ENCODE data around the gene GFY.

The GFY gene

DNA sequence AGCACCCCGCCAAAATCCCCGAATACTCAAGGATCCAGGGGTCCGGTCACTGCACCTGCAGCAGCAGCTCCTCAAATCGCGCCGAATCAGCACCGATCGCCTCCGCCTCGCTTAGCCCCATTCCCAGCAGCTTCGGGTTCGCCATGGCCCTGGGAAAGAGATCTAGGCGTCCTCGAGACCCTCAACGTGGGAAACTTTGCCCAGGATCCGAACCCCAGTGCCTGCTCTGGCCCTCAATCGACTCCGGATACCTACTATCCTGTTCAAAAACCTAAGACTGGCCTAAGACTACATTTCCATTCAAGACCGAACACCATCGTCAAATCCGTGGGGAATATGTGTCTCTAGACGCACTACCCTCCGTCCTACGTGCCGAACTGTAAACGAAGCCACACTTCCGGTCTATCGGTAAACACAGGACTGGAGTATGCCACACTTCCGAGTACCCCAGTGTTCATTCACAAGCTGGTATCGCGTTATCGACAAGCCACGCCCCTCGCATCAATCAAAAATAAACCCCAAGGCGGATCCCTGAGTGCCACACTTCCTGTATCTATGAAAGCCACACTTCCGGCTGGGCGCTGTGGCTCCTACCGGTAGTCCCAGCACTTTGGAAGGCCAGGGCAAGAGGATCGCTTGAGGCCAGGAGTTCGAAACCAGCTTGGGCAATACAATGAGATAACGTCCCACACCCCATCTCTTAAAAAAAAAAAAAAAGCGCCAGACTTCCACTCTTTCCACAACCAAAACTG lies 26.4 kb downstream of the GFY start, which contains the start of gene PIH1D1 (continued):
- TF ChIP-seq ZNF2 (tag by site-specific recombination; IDR thresholded peaks at IDR 0.05) (peak; percentile 72; the same call in 1 of the 2 replicates), ZBTB21 (tag by site-specific recombination; IDR thresholded peaks at IDR 0.05) (peak; percentile 17; the same call in 1 of the 2 replicates), YY2 (tag by site-specific recombination; IDR thresholded peaks at IDR 0.05) (peak; percentile 47), ZBTB17 (tag by site-specific recombination; IDR thresholded peaks at IDR 0.05) (peak; percentile 98), ZNF501 (tag by site-specific recombination; IDR thresholded peaks at IDR 0.05) (0 out of 2 replicates have a peak, but pooled peaks have one; percentile 69), ZNF629 (tag by site-specific recombination; IDR thresholded peaks at IDR 0.05) (peak; percentile 82), ZNF366 (tag by site-specific recombination; conservative IDR thresholded peaks at IDR 0.05) (0 out of 2 replicates have a peak, but pooled peaks have one; percentile 14), SP7 (tag by site-specific recombination; IDR thresholded peaks at IDR 0.05) (0 out of 2 replicates have a peak, but pooled peaks have one; percentile 45), ZNF354C (tag by site-specific recombination; IDR thresholded peaks at IDR 0.05; ENCODE audit: borderline replicate concordance, low read depth) (no peak), KLF9 (tag by site-specific recombination; IDR thresholded peaks at IDR 0.05; ENCODE audit: low read depth) (peak; percentile 73), SP2 (tag by site-specific recombination; IDR thresholded peaks at IDR 0.05) (peak; percentile 91), GLIS1 (tag by site-specific recombination; IDR thresholded peaks at IDR 0.05) (peak; percentile 47), ZNF24 (tag by site-specific recombination; IDR thresholded peaks at IDR 0.05) (peak; percentile 44), KLF16 (tag by site-specific recombination; IDR thresholded peaks at IDR 0.05) (peak; percentile 65), ZNF623 (tag by site-specific recombination; IDR thresholded peaks at IDR 0.05) (no peak), ZBTB20 (tag by site-specific recombination; IDR thresholded peaks at IDR 0.05) (peak; percentile 69; the same call in 1 of the 2 replicates), SP3 (tag by site-specific recombination; IDR thresholded peaks at IDR 0.05) (peak; percentile 93), KLF10 (tag by site-specific recombination; IDR thresholded peaks at IDR 0.05) (peak; percentile 34; the same call in 1 of the 2 replicates), ZBTB8A (tag by site-specific recombination; IDR thresholded peaks at IDR 0.05) (0 out of 2 replicates have a peak, but pooled peaks have one; percentile 13), BCL11B (tag by site-specific recombination; IDR thresholded peaks at IDR 0.05; ENCODE audit: low read depth) (no peak), ZNF561 (tag by site-specific recombination; IDR thresholded peaks at IDR 0.05; ENCODE audit: borderline replicate concordance) (peak; percentile 42), ZNF596 (tag by site-specific recombination; IDR thresholded peaks at IDR 0.05) (no peak), ZNF335 (tag by site-specific recombination; conservative IDR thresholded peaks at IDR 0.05) (peak; percentile 95), ZNF785 (tag by site-specific recombination; IDR thresholded peaks at IDR 0.05) (no peak), ZNF37A (tag by site-specific recombination; IDR thresholded peaks at IDR 0.05) (no peak), ZNF843 (tag by site-specific recombination; IDR thresholded peaks at IDR 0.05) (peak; percentile 52; the same call in 1 of the 2 replicates), ZNF777 (tag by site-specific recombination; IDR thresholded peaks at IDR 0.05; ENCODE audit: borderline replicate concordance) (no peak), HOXC10 (CRISPR knock-in tag; IDR thresholded peaks at IDR 0.05) (peak; percentile 98), ZNF692 (tag by site-specific recombination; IDR thresholded peaks at IDR 0.05) (peak; percentile 25; the same call in 1 of the 2 replicates)
- TF ChIP-seq, protein P1, sequence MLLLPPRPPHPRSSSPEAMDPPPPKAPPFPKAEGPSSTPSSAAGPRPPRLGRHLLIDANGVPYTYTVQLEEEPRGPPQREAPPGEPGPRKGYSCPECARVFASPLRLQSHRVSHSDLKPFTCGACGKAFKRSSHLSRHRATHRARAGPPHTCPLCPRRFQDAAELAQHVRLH (tag by site-specific recombination; IDR thresholded peaks at IDR 0.05), result peak; percentile 98
- TF ChIP-seq, protein P2, sequence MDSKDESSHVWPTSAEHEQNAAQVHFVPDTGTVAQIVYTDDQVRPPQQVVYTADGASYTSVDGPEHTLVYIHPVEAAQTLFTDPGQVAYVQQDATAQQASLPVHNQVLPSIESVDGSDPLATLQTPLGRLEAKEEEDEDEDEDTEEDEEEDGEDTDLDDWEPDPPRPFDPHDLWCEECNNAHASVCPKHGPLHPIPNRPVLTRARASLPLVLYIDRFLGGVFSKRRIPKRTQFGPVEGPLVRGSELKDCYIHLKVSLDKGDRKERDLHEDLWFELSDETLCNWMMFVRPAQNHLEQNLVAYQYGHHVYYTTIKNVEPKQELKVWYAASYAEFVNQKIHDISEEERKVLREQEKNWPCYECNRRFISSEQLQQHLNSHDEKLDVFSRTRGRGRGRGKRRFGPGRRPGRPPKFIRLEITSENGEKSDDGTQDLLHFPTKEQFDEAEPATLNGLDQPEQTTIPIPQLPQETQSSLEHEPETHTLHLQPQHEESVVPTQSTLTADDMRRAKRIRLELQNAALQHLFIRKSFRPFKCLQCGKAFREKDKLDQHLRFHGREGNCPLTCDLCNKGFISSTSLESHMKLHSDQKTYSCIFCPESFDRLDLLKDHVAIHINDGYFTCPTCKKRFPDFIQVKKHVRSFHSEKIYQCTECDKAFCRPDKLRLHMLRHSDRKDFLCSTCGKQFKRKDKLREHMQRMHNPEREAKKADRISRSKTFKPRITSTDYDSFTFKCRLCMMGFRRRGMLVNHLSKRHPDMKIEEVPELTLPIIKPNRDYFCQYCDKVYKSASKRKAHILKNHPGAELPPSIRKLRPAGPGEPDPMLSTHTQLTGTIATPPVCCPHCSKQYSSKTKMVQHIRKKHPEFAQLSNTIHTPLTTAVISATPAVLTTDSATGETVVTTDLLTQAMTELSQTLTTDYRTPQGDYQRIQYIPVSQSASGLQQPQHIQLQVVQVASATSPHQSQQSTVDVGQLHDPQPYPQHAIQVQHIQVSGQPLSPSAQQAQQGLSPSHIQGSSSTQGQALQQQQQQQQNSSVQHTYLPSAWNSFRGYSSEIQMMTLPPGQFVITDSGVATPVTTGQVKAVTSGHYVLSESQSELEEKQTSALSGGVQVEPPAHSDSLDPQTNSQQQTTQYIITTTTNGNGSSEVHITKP (tag by site-specific recombination; IDR thresholded peaks at IDR 0.05), result 0 out of 2 replicates have a peak, but pooled peaks have one; percentile 15
- TF ChIP-seq, protein P3, sequence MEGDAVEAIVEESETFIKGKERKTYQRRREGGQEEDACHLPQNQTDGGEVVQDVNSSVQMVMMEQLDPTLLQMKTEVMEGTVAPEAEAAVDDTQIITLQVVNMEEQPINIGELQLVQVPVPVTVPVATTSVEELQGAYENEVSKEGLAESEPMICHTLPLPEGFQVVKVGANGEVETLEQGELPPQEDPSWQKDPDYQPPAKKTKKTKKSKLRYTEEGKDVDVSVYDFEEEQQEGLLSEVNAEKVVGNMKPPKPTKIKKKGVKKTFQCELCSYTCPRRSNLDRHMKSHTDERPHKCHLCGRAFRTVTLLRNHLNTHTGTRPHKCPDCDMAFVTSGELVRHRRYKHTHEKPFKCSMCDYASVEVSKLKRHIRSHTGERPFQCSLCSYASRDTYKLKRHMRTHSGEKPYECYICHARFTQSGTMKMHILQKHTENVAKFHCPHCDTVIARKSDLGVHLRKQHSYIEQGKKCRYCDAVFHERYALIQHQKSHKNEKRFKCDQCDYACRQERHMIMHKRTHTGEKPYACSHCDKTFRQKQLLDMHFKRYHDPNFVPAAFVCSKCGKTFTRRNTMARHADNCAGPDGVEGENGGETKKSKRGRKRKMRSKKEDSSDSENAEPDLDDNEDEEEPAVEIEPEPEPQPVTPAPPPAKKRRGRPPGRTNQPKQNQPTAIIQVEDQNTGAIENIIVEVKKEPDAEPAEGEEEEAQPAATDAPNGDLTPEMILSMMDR (tag by site-specific recombination; IDR thresholded peaks at IDR 0.05), result peak; percentile 46
